Amniotic stem cell (primary cell): Measurements from ENCODE around the gene SEMA5A.

ENCODE experiments used
- DNase-seq: peaks from one replicate; lab custom pipeline; 2025; lab: John Stamatoyannopoulos, UW

Gene SEMA5A, protein sequence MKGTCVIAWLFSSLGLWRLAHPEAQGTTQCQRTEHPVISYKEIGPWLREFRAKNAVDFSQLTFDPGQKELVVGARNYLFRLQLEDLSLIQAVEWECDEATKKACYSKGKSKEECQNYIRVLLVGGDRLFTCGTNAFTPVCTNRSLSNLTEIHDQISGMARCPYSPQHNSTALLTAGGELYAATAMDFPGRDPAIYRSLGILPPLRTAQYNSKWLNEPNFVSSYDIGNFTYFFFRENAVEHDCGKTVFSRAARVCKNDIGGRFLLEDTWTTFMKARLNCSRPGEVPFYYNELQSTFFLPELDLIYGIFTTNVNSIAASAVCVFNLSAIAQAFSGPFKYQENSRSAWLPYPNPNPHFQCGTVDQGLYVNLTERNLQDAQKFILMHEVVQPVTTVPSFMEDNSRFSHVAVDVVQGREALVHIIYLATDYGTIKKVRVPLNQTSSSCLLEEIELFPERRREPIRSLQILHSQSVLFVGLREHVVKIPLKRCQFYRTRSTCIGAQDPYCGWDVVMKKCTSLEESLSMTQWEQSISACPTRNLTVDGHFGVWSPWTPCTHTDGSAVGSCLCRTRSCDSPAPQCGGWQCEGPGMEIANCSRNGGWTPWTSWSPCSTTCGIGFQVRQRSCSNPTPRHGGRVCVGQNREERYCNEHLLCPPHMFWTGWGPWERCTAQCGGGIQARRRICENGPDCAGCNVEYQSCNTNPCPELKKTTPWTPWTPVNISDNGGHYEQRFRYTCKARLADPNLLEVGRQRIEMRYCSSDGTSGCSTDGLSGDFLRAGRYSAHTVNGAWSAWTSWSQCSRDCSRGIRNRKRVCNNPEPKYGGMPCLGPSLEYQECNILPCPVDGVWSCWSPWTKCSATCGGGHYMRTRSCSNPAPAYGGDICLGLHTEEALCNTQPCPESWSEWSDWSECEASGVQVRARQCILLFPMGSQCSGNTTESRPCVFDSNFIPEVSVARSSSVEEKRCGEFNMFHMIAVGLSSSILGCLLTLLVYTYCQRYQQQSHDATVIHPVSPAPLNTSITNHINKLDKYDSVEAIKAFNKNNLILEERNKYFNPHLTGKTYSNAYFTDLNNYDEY

DNA sequence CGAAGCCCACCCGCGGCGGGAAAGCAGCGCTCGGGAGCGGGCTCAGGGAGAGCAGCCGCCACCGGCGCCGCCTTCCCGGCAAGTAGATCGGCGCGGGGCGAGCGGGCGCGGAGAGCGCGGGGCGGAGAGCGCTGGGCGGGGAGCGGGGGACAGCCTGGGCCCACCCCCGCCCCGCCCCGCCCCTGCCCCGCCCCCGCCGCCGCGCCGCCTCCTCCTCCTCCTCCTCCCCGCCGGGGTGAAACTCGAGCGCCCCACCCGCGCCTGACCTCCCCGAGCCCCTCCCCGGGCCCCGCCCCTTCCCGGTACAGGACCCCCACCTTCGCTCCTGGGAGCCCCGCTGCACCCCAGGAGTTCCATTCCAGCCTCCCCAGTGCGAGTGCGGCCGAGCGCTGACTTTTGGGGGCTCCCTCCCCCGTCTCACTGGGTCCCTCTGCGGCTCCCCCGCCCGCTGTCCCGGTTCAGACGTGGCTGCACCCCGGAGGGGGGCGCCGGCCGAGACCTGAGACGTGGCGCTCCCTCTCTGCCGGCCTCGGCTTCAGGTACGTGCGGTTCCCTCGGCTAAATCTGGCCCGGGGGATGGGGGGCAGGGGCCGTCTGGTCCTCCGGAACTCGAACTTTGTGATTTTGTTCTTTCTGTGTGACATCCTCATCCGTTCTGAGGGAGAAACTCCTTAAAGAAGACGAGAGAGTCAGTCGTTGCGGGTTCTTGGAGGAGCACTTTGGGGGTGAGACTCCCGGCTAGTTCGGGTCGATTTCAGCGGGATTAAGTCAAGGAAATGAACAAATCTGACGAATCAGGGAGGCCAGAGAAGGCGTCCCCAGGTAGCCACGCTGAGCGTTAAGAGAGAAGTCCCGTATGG, at the start of gene SEMA5A:
TSS of gene SEMA5A (minus strand) at position 84 of the 860 bp plus-strand sequence. CDS start 166,129 bp downstream, outside the sequence.
- peak; percentile 38 for DNase-seq

DNA sequence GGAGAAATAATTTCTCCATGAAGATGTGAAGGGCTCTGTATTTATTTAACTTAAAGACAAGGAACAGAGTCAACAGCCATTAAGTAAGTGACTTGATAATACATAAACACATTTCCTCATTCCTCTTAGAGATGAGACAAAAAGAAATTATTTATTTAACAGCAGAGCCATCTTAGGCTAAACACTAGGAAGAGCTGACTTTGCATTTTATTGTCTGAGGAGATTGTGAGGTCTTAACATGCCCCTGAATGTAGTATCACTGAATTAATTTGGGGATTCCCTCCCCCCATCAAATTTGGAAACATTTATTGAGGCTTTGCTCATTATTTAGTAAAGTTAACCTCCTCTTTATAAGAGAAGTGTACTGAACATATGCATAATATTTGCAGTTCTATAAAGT, 49.0 kb upstream of the SEMA5A start:
- DNase-seq, result no peak

DNA sequence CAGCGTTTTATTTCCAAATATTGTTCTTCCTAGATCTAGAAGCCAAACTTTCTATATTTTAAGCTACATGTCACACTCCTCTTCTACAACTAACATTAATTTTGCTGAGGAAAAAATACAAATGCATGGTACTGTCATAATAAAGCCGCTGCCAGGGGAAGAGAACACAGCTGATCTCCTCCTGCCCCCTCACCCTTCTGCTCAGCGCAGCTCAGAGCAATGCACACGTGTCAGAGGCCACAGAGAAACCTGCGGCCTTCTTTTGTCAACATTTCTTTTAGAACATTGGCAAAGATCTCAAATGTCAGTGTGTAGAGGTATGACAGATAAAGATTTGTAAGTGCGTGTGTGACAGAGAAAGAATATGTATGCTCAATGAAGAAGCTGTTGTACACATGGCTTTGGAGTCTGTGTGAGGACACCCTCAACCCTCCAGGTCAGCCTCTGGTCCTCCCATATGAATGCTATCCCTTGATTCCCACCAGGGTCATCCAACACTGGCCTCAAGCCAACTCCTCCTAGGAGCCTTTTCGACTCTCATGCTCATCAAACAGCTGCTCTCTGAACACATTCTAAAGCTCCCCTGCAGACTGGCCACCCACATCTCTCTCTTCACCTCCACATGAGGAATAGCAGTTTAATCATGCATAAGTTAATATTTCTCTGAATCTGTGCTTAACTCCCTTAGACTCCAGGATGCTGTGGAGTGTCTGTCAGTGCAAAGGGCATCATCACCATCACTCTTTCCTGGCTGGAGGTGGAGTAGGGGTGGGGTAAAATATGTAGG, 43.4 kb upstream of the SEMA5A start:
- no peak for DNase-seq

DNA sequence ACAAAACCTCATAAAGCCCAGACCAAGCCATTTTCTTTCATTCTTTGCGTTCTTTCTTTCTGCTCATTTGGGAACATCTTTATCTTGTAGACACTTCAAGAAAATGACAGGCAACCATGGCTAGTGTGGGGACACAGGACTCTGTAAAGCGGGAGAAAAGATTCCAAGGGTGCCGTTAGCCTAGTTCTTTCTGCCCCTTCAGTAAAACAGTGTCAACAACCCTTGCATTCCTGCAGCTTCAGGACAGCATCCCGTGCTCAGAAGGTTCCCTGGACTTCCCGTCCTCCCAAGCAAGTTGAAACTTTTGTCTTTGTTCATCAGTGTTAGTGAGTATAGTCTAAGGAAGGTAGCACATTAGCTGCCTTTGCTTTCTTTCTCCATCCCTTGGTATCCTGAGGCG, 42.4 kb upstream of the SEMA5A start:
- DNase-seq, result no peak

DNA sequence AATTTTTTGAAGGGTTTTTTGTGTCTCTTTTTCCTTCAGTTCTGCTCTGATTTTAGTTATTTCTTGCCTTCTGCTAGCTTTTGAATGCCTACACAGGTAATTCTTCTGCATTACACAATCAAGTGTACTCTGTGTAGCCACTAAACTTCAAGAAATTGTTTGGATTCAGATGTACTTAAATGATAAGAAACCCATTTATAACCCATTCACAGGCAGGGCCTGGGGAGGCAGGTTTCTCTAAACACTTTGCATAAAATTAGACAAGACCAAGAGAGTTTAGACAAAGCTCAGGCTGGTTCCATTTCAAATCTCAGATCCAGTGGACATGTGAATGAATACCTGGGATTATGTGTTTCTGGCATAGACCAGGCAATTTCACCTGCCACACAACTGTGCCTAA, 41.3 kb upstream of the SEMA5A start:
- DNase-seq, result no peak

DNA sequence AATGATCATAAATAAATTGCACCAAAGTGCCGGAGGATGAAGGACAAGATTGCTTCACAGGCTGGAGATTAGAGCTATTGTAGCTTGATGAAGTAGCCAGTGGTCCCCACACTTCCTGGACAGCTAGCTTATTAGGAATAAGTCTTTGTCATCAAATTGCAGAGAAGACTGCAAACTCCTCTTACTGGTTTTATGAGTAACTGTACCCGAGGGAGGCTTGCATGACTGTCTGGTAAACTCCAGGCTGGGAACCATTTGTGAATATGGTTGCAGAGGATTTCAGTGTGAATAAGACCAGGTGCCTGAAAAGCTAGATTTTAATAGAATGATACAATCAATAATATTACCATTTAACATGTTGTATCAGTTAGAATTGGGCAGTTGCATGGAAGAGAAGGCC, 36.5 kb upstream of the SEMA5A start:
- no peak for DNase-seq

DNA sequence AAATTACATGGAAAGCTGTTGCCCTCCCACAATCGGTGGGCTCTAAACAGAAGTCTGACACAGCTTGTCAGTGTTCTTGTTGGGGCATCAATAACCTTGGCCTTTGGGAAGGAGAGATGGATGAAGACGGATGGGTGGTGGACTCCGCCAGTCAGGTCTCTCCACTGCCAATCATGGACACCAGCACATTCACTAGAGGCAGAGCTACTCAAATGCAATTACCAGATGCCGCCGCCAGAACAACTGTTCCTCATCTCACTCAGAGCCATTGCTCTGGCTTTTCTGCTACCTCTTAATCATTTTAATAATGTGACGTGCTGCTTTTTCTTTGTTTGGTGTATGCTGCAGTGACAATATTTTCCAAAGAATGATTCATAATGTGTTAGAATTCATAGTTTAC, 27.9 kb upstream of the SEMA5A start:
- no peak for DNase-seq

DNA sequence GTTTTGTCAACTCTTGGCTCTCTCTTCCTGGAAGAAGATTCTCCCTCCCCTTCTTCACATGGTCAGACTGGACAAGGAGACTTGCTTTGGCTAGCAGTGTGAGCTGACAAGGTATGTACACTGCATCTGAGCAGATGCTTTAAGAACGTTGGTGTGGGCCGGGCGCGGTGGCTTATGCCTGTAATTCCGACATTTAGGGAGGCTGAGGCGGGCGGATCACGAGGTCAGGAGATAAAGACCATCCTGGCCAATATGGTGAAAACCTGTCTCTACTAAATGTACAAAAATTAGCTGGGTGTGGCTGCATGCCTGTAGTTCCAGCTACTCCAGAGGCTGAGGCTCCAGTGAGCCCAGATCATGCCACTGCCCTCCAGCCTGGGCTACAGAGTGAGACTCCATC, 26.4 kb upstream of the SEMA5A start:
- DNase-seq, result no peak

DNA sequence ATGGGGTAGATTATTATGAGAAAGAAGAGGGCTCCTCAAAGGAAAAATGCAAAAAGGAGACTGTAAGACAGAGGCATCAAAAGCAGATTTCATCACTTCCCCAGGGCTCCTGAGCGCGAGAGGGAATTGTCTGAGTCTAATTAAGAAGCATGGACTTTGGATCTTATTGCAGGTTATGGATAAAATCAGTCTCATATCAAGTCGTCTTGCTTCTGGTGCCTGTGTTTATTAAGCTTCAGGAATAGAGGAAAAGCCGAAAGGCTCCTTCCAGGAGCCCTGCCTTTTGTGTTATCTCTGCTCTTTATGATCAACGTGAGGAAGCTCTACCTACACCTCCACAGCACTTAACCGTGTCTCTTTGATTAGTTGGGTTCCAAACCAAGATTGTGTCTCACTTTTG, 25.0 kb upstream of the SEMA5A start:
- no peak for DNase-seq

DNA sequence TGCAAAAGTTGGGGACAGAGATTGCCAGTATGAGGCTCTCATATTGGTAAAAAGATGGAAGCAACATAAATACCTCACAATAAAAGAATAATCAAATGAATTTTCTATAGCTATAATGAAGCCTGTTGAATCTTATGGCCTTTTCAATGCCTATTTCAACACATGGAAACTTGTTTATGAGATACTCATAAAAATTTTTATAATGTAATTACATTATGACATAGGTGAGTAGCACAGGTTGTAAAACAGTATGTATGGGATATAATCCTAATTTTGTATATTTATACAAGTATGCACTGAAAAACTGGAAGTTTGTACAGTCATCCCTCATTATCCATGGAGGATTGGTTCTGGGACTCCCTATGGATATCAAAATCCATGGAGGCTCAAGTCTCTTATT, 21.2 kb upstream of the SEMA5A start:
- no peak for DNase-seq

DNA sequence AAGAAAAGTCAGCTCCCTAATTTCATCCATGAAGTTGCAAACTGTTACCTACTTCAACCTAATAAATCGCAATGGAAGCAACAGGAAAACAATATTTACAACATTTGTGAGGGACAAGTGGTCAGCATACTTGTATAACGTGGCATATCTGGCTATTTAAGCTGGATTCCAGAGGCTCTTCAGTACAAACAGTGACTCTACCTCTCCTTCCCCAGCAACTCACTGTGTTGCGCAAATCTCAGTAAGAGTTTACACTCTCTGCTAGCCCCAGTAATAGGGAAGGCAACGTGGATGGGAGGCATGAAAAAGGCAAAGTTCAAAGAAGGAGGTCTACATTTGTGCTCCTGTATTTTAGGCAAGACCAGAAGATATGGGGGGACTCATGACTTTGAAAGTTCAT, 18.9 kb upstream of the SEMA5A start:
- no peak for DNase-seq

DNA sequence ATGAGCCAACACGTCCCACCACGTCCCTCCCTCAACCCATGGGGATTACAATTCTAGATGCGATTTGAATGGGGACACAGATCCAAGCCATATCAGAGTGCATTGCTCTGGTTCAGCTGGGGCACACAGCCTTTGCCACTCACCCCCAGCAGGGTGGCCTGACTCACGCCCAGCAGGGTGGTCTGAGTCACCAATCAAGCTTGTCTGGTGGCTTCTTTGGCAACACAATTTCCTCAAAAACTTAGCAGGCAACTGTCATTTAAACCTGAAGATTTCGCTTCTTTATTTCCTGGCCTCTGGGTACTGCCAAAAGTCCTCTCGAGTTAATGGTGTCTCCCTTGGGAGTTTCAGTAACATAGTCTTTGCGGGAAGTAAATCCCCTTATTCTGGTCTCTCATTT, 16.3 kb upstream of the SEMA5A start:
- DNase-seq, result no peak

DNA sequence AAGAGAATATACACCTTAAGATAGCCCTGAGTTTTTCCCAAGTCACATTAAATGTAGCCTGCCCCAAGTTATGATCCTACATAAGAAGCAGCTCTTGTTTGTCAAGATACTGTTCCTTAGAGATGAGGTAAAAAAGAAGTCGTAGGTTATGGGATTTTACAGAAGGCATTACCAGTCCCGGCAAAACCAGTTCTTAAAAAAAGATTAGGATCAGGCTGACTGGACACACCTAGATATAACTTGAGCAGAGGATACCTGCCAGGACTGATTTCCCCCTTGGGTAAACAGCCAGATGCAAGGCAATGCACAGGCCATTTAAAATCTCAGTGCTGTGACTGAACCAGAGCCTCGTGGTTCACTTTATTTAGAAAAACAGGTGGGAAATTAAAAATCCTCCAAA, 14.1 kb upstream of the SEMA5A start:
- no peak for DNase-seq

DNA sequence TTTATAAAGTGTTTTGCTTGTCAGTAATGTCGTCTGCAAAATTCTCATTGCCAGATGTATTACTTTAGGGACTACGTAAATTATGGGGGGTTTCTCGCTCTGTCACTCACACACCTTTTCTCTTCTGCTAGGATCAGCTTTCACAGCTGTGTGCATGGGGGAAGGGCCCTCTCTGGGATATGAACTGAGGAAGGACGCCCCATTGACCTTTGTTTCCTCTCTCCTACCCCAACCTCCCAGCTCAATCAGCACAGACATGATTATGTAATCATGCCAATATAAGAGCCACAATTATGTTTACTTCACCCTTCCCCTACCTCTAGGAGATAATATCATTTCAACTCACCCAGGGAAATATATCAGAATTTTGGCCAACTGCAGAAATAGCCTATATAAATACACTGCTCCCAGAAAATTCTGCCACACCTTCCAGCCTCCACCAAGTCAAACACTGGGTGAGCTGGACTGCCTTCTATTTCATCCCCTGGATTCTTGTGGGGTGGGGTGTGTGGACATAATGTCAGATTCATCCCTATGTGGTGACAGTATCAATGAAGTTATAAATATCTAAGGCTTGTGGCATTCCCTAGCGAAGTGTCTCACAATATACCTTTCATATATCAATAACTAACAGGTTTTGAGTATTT, 12.6 kb upstream of the SEMA5A start:
- DNase-seq, result no peak

DNA sequence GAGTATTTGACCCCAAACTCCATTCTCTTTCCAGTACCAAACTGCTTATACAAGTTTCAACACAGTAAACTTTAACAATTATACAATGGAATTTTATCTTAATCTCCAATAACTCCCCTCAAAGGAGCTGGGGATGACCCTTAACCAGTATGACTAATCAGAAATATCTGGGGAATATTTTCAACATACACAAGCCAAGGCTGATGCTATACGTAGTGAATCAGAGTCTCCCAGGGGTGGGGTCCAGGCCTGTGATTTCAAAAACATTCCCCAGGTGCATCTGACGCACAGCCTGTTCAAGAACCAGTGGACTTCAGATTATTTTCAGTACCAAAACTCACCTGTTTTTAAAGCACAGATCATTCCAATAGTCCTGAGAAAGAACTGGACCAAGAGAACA, 11.8 kb upstream of the SEMA5A start:
- no peak for DNase-seq

DNA sequence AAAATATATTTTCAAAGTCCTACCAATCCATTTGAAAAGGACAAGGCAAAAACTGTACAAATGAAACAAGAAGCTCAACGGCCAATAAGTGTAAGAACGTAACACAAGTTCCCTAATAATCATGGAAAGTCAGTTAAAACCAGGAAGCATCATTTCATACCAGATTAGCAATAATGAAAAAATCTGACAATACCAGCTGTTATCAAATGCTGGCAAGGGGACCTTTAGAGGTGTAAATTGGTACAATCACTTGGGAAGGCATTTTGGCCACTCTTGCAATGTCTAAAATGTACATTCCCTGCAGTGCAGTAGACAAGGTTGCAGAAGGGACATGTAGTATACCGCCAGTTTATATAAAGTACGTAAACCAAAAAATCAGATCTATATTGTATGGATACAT, 10.1 kb upstream of the SEMA5A start:
- no peak for DNase-seq

DNA sequence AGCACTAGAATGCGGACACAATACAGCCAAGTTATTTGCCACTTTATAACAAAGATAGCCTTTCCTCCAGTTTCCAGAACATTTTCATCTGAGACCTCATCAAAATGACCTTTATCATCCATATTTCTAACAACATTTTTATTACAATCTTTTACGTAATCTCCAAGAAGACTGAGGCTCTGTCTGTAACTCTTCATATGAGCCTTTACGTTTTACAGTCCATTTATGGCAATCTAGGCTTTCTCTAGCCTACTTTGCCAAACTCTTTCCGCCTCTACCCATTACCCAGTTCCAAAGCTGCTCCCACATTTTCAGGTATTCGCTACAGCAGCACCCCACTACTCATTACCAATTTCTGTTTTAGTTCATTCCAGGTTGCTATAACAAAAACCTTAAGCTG, 8.2 kb upstream of the SEMA5A start:
- DNase-seq, result no peak

DNA sequence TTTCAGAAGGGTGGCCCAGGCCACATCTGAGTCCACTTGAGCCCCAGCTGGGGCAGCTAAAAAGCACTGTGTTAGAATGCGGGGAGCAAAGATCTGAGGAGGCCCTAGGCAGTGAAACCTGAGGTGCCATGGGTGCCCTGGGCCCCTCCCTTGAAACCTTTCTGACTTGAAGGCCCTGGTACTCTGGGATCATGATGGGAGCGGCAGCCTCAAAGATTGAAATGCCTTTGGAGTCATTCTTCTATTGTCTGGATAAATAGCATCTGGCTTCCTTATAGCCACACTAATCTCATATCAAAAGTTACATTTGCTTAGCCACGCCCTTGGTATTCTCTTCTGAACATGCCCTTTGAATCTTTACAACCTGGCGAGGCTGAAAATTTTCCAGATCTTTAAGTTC, 7.7 kb upstream of the SEMA5A start:
- no peak for DNase-seq

DNA sequence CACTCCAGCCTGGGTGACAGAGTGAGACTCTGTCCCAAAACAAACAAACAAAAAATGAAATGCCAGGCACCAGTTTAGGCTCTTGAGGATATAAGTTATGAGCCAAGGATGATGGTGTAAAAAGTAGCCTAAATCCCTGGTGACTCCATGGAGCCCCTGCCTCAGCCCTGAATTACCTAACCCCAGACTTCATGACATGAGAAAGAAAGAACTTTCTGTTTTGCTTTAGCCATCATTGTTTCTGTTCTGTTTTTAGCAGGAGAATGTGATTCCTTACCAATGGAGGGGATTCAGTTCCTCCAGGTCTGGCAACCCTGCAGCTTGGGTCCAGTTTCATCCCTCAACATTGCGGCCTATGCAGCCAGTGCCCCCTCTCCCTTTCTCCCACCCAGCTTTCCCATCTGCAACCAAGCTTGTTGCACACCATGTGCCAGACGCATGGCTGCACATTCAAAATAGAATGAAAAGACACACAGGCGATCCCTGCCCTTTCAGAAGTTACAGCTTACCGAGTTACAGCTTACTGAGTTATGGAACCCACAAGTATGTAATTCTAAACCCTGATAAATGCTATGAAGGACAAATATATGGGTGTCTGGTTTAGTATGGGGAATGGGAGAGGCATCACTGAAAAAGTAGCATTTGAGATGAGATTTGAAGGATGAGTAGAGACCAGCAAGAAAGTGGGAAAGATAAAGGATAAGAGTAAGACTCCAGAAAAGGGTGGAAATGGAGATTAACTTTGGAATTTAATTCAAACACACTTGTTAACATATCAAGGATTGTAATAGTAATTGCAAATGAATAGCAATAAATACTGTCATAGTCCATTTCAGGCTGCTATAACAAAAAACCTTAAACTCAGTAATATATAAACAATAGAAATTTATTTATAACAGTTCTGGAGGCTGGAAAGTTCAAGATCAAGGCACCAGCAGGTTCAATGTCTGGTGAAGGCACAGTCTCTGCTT, 6.0 kb upstream of the SEMA5A start:
- DNase-seq, result no peak
